HG03066 (cell line): ENCODE measurements around the gene FOXC1.

Source experiments
- ATAC-seq: cut with Tn5 transposase; IDR thresholded peaks from one replicate; pipeline ENCODE4 v1.9.1; 2021; ENCODE audit warnings: low read depth; ENCODE audit not compliant: unreplicated experiment

FOXC1 gene

GRCh38 chr6:1598886-1599285 lies 10.8 kb upstream of the FOXC1 start:
- no peak for ATAC-seq

GRCh38 chr6:1599469-1599868 lies 10.2 kb upstream of the FOXC1 start:
- ATAC-seq: no peak

- no peak for ATAC-seq
These were observed 9.5 kb upstream of the FOXC1 start for GRCh38 chr6:1600063-1600763.

DNA sequence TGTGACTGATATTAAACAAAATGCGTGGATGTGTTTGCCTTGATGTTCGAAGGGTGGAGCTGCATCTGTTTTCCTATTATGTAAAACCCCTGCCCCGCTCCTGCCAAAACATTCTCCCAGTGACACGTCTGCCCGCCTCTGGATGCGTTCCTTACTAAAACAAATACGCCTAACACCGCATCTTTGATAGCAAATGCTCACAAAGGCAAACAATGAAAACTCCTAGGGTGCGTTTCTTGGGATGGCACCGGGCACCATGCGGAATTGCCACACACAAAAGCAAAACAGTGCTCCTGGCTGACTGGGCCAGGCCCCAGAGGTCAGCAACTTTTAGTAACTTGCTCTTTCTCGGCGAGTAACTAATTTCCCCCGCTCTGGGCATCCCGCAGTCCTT lies 9.0 kb upstream of the FOXC1 start:
- ATAC-seq: no peak

GRCh38 chr6:1601158-1602048 lies 8.3 kb upstream of the FOXC1 start:
- ATAC-seq: no peak

- no peak for ATAC-seq
These were observed 7.5 kb upstream of the FOXC1 start for GRCh38 chr6:1602049-1602713.

DNA sequence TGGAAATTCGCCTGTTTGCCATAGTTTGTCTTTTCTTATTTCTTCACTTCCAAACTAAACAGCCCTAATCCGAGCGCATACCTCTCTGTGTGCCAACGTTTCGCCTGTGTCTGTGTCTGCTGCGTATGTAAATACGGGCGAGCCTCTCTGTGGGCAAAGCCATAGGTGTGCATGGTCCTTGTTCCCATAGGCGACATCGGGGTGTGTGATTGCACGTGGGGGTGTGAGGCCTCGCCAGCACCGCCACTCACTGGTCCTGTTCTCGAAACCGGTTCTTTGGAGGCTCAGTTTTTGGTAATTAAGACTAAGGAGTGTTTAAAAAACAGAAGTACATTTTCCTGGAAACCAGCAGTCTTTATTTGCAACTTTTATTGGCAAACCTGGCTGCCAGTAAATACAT lies 6.0 kb upstream of the FOXC1 start:
- ATAC-seq: no peak

DNA sequence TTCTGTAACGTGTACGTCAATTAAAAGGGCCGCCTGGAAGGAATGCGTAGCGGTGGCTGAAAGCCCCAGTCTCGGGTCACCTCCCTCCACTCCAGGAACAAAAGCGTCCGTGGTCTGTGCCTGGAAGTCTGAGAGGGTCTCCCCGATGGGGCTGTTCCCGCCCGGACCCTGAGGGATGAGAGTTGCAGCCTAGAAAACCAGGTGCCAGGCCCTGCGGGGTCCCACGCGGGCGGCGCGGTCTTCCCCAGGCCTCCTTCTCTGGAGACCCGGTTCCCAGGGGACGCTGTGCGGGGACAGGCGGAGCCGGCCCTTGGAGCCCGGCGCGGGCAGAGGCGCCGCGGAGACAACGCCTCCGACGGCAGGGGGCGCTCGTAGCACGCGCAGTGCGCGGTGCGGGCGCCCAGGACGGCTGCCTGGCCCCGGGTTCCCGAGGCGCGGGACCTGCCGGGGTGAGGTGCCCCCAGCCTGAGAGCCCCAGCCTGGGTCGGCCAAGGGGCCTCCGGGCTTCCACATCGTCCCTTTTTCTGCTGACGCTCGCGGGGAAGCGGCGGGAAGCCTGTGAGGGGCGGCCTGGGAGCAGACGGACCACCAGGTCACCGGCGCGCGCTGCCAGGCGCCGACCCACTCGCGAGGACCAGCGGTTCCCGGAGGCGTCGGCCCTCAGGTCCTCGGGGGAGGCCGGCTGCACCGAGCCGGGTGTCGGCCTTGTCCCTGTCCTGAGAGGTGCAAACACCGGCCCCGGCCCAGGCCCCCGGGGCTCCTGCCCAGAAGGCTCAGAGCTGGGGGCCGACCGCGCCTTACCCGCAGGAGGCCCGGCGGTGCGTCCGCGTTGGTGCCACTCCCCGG lies 5.3 kb upstream of the FOXC1 start:
- ATAC-seq: no peak

DNA sequence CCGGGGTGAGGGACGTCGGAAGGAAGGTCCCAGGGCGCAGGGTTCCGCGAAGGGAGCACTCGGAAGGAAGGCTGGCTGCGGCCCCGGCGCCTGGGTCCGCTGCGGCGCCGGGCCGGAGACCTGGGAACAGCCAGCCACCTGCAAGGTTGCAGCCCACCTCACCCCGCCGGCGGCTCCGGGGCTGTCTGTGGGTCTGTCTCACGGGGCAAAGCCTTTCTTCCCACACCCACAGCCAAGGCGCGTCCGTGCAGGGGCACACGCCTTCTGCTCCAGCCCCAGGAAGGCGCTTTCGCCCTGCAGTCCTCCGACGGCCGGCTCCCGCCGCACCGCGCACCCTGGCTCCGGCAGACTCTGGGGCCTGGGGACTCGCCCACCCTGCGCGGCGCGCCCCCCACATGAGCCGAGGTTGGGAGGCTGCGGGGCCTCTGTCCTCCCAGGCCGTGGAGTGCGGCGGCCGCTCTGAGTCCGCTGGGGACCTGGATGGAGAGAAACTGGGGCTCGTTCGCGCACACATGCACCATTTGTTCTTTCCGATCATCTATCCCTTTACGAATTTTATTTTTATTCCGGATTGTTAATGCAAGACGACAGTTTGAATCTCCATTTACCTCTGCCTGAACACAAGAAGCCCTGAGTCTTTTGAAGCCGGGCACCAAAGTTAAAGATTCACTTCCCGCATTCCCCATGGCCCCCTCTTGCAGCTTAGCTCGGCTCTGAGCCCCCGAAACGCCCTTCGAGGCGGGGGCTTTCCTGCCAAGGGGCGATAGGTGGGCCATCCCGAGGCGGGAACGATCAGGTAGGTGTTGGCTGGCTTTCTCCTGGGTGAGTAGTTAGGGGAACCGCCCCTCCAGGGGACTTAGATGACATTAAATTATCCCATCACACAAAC lies 4.5 kb upstream of the FOXC1 start:
- ATAC-seq: no peak

GRCh38 chr6:1605893-1606779 lies 3.6 kb upstream of the FOXC1 start:
- no peak for ATAC-seq

DNA sequence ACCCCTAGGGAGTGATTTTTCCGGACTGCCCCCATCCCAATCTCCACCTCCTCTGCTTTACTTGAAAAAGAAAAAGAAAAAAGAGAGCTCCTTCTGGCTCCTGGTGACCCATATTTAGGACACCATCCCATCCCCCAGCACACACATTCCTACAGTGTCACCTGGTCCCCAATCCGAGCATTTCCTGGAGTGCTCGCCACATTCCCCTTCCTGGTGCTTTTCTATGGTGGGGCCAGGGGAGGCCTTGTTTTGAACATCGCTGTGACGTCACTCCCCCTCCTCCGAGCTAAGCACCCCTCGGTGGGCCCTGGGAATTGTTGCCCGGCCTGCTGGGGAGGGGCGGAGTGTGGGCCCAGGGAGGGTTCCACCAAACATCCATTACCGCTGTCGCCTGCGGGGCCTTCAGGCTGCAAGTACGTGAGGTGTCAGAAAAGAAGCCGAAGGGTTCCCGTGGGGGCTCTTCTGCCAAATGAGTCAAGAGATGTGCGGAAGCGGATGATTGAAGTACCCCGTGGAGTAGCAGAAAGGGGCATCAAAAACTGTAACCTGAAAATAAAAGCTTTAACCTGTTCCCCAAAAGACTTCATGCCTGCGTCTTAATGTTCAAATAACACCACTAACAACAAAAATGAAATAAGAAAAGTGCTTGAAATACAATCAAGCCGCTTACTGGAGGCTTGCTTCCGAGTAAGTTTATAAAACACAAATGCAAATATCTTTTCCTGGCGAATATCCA lies 2.8 kb upstream of the FOXC1 start:
- ATAC-seq: no peak

DNA sequence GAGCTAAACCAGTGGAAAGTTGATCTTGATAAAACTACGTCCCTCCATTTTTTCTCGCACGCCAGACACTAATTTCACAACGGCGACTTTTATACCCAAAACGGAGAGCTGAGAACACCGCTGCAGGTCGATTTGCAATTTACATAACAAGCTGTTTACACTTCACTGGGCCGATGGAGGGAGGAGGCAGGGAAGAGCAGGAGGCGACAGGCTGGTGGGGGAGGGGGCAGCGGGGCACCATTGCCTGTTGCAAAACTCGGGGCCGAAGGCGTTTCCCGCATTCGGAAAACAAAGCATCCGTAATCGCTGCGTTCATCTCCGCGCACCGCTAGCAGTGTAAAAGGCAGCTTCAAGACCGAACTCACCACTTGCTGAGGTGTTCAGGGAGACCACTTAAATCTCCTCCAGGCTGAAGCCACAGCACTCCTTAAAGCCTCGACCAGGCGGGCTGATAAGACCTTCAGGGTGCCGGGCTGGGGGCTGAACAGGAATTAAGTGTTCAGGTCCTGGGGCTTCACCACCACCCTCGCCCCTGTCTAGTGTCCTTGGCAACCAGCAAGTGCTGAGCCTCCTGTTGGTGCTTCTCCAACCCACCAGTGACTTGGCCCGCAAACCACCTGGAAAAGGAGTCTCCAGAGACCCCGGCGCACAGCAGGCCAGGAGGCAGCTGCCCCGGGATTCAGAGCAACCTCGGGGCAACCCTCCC lies 2.0 kb upstream of the FOXC1 start:
- ATAC-seq: no peak

DNA sequence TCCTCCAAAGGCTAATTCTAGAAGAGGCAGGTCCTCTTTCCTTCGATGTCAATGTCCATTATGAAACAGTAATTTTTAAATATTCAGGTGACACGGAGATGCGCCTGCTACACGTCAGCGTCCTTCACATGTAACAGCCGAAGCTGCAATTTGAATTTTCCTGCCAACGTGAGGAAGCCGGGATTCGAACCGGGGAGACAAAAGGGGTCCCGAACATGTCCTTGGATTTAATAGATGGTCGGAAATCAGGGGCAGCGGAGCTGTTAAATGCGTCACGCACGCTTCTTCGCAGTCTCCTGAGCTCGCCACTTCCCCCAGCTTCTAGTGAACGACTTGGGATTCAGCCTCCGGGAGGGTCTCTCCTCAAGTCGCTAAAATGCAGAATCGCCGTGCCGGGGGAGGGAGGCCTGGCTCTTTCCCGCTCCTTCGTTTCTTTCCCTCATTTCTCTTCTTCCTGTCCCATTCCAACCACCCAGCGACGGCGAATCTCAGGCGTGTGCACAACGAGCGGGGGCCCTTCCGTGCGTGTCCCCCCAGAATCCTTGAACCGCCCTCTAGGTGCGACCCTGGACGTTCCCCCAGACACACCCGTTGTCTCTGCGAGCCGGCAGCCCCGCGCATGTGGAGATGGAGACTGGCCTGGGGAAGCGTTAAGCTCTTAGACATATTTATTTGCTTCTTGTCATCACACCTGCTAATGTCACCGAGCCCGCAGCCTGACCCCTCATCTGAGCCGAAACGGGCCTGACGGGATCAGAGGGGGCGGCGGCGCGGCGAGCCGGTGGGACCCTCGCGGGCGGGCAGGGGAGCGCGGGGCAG lies 1.3 kb upstream of the FOXC1 start:
- no peak for ATAC-seq

- no peak for ATAC-seq
These were observed 571 bp upstream of the FOXC1 start for GRCh38 chr6:1609041-1609647.

- no peak for ATAC-seq
These were observed 994 bp downstream of the FOXC1 start for GRCh38 chr6:1610497-1611321.

GRCh38 chr6:1611322-1611571 lies 1.5 kb downstream of the FOXC1 start:
- ATAC-seq: no peak
